ENCODE data around the gene SGCA.

DNA sequence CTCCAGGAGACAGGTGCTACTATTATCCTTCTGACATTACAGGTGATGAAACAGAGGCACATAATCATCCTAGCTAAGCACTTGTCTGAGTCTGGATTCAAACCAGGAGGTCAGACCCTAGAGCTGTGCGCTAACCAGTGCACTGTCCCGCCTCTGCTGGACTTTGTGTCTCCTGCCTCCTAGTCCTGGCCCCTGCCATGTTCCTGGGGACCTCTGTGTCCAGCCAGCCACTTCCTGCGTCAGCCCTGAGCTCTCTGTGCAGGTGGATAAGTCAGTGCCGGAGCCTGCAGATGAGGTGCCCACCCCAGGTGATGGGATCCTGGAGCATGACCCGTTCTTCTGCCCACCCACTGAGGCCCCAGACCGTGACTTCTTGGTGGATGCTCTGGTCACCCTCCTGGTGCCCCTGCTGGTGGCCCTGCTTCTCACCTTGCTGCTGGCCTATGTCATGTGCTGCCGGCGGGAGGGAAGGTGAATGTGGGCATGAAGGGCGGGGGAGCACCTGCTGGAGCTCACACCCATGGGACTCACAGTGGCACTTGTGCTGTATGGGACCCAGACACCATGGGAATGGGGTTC lies 4.2 kb downstream of the SGCA start:
- TF ChIP-seq POLR2AphosphoS5 (IDR thresholded peaks at IDR 0.05; ENCODE audit: borderline replicate concordance, low read depth, low read length) (no peak), EZH2 (IDR thresholded peaks at IDR 0.05) (no peak)
